GM21717 (cell line): ENCODE data around the gene ADH1A.
"Not testable (repeated sequence)": the region's sequence is repeated elsewhere in the genome, so short reads cannot be mapped to it uniquely, and the experiment has no call there.

Experiments
- ATAC-seq: cut with Tn5 transposase; IDR thresholded peaks from one replicate; pipeline ENCODE4 v1.9.1; 2021; ENCODE audit warnings: mild to moderate bottlenecking, moderate library complexity; ENCODE audit not compliant: unreplicated experiment

ADH1A gene

GRCh38 chr4:99282731-99283130, 8.1 kb downstream of the ADH1A start:
- no peak for ATAC-seq

- ATAC-seq, result no peak
Measured at GRCh38 chr4:99281261-99281660, 9.5 kb downstream of the ADH1A start.

GRCh38 chr4:99276417-99276816, 14.4 kb downstream of the ADH1A start:
- no peak for ATAC-seq

GRCh38 chr4:99275885-99276284, 14.9 kb downstream of the ADH1A start:
- no peak for ATAC-seq

- no peak for ATAC-seq
Measured at GRCh38 chr4:99275050-99275449, 15.7 kb downstream of the ADH1A start.

GRCh38 chr4:99273704-99274103, 17.1 kb downstream of the ADH1A start:
- ATAC-seq, result no peak

GRCh38 chr4:99264927-99265326, 25.9 kb downstream of the ADH1A start:
- no peak for ATAC-seq

GRCh38 chr4:99252746-99253145, 38.0 kb downstream of the ADH1A start:
- no peak for ATAC-seq

- ATAC-seq, result no peak
Measured at GRCh38 chr4:99248714-99249113, 42.1 kb downstream of the ADH1A start.

- no peak for ATAC-seq
Measured at GRCh38 chr4:99235955-99236354, 54.8 kb downstream of the ADH1A start.

- no peak for ATAC-seq
Measured at GRCh38 chr4:99234331-99235010, 56.3 kb downstream of the ADH1A start.

- not testable (repeated sequence) for ATAC-seq
Measured at GRCh38 chr4:99233397-99233796, 57.4 kb downstream of the ADH1A start.

GRCh38 chr4:99228706-99229105, 62.1 kb downstream of the ADH1A start:
- not testable (repeated sequence) for ATAC-seq

GRCh38 chr4:99227646-99228045, 63.1 kb downstream of the ADH1A start:
- ATAC-seq, result not testable (repeated sequence)
